ENCODE data around the gene SAMD4A.

The SAMD4A gene

DNA sequence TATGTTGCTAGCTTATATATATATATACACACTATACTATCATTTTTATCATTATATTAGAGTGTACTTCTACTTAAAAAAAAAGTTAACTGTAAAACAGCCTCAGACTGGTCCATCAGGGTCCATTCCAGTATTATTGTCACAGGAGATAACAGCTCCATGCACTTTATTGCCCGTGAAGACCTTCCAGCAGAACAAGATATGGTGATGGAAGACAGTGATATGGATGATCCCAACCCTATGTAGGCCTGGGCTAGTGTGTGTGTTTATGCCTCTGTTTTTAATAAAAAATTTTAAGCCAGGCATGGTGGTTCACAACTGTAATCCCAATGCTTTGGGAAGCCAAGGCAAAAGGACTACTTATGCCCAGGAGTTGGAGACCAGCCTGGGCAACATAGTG, 249.5 kb downstream of the SAMD4A start:
- in situ Hi-C loops (cut with HindIII; ENCODE audit: low sequenced_read_pairs) = loop anchor here (5.0 kb wide), 1 partner anchor 71 kb away; no protein-coding TSS in a partner anchor
- DNase-seq (ENCODE audit: low read depth) = no peak
- no peak for TF ChIP-seq CTCF (IDR thresholded peaks at IDR 0.05; ENCODE audit: low read depth, low read length, missing control alignments)

DNA sequence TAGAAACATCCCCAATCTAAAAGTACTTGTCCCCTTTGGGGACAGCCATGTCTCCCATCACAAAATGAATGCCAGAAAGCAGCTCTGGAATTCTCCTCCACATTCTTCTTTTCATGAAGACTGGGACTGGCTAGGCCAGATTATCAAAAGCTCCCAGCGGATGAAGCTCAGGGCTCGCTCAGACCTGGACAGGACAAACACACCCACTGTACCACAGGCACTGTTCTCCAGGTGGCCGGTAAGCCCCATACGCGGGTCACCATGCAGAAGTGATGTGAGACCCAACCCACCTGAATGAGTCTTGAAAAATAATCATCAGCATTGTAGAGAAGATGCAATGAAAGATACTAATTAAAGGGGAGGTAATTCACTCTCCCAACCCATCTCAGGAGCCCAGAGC, 250.6 kb downstream of the SAMD4A start:
- no peak for TF ChIP-seq CTCF (IDR thresholded peaks at IDR 0.05; ENCODE audit: low read depth, low read length, missing control alignments)
- DNase-seq (ENCODE audit: low read depth) = no peak
- in situ Hi-C loops (cut with HindIII; ENCODE audit: low sequenced_read_pairs) = loop anchor here (5.0 kb wide), 1 partner anchor 70 kb away; no protein-coding TSS in a partner anchor
- no peak overlapping the region for H3K4me3 ChIP-seq (ENCODE audit: low read depth, low read length)

More for the DNA sequence above, 249.5 kb downstream of the SAMD4A start:
- no peak overlapping the region for H3K4me3 ChIP-seq (ENCODE audit: low read depth, low read length)

GRCh38 chr14:54818201-54819133, 251.5 kb downstream of the SAMD4A start:
- peak; percentile 85 for DNase-seq (ENCODE audit: low read depth)
- no peak overlapping the region for H3K4me3 ChIP-seq (ENCODE audit: low read depth, low read length)
- in situ Hi-C loops (cut with HindIII; ENCODE audit: low sequenced_read_pairs) = loop anchor here (5.0 kb wide), 1 partner anchor 69 kb away; no protein-coding TSS in a partner anchor
- TF ChIP-seq CTCF (IDR thresholded peaks at IDR 0.05; ENCODE audit: low read depth, low read length, missing control alignments) = no peak

DNA sequence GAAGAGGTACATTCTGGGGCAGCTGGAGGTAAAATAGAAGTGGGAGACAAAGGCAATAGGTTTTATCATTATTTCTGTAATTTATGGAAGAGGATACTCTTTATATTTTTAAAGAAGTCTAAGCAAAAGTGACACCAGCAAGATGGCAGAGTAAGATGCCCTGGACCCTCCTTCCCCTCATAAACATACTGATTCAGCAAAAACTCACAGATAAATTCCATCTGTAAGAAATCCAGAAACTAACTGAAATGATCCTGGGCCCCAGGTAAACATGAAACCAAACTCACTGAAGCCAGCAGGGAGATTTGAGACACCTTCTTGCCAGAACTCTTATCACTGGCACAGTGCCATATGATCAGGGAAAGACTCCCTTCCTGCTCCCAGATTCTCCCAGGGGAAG, 255.8 kb downstream of the SAMD4A start:
- no peak for DNase-seq (ENCODE audit: low read depth)
- no peak overlapping the region for H3K4me3 ChIP-seq (ENCODE audit: low read depth, low read length)
- TF ChIP-seq CTCF (IDR thresholded peaks at IDR 0.05; ENCODE audit: low read depth, low read length, missing control alignments) = no peak
- in situ Hi-C loops (cut with HindIII; ENCODE audit: low sequenced_read_pairs) = no loop called here

GRCh38 chr14:54823757-54824549, 257.0 kb downstream of the SAMD4A start:
- in situ Hi-C loops (cut with HindIII; ENCODE audit: low sequenced_read_pairs) = no loop called here
- no peak for TF ChIP-seq CTCF (IDR thresholded peaks at IDR 0.05; ENCODE audit: low read depth, low read length, missing control alignments)
- no peak overlapping the region for H3K4me3 ChIP-seq (ENCODE audit: low read depth, low read length)
- DNase-seq (ENCODE audit: low read depth) = no peak

GRCh38 chr14:54828037-54828436, 261.1 kb downstream of the SAMD4A start:
- no peak for DNase-seq (ENCODE audit: low read depth)
- in situ Hi-C loops (cut with HindIII; ENCODE audit: low sequenced_read_pairs) = no loop called here
- no peak overlapping the region for H3K4me3 ChIP-seq (ENCODE audit: low read depth, low read length)
- TF ChIP-seq CTCF (IDR thresholded peaks at IDR 0.05; ENCODE audit: low read depth, low read length, missing control alignments) = no peak
